KMS-11 (cell line): ENCODE results near the gene EML4.

Source experiments
- H2AFZ ChIP-seq: fragments of 200-600 bp; sonication (generic); 2 replicates; pipeline ENCODE4 v1.6.1; 2016; ENCODE audit warnings: antibody characterized with exemption, mixed run types, low read depth
- H3K27ac ChIP-seq: fragments of 200-600 bp; sonication (generic); 2 replicates; pipeline ENCODE4 v1.6.1; 2016; ENCODE audit warnings: mild to moderate bottlenecking, mixed run types
- H3K27me3 ChIP-seq: fragments of 200-600 bp; sonication (generic); 2 replicates; pipeline ENCODE4 v1.6.1; 2017; ENCODE audit warnings: mild to moderate bottlenecking, low read depth, mixed run types, moderate library complexity; ENCODE audit not compliant: insufficient read depth
- H3K36me3 ChIP-seq: fragments of 200-600 bp; sonication (generic); 2 replicates; pipeline ENCODE4 v1.6.1; 2017; ENCODE audit warnings: mild to moderate bottlenecking, mixed run types; ENCODE audit not compliant: insufficient read depth
- H3K4me1 ChIP-seq: fragments of 200-600 bp; sonication (generic); 2 replicates; pipeline ENCODE4 v1.6.1; 2016; ENCODE audit warnings: mild to moderate bottlenecking, low read depth, mixed run types; ENCODE audit not compliant: poor library complexity, severe bottlenecking
- H3K4me2 ChIP-seq: fragments of 200-600 bp; sonication (generic); 2 replicates; pipeline ENCODE4 v1.7.0; 2016; ENCODE audit warnings: mild to moderate bottlenecking, mixed run types
- H3K4me3 ChIP-seq: fragments of 200-600 bp; sonication (generic); IDR thresholded peaks from 2 replicates; pipeline ENCODE4 v1.6.1; 2017; ENCODE audit warnings: low read depth, low read length, mixed read lengths; ENCODE audit not compliant: insufficient read depth
- H3K79me2 ChIP-seq: fragments of 200-600 bp; sonication (generic); 2 replicates; pipeline ENCODE4 v1.6.1; 2016; ENCODE audit warnings: low read depth, mixed run types; ENCODE audit not compliant: insufficient read depth
- H3K9ac ChIP-seq: fragments of 200-600 bp; sonication (generic); 2 replicates; pipeline ENCODE4 v1.6.1; 2016; ENCODE audit warnings: mild to moderate bottlenecking, mixed run types
- H4K20me1 ChIP-seq: fragments of 200-600 bp; sonication (generic); 2 replicates; pipeline ENCODE4 v1.6.1; 2016; ENCODE audit warnings: mild to moderate bottlenecking, mixed run types; ENCODE audit not compliant: insufficient read depth
- CTCF ChIP-seq: fragments of 200-600 bp; sonication (generic); conservative IDR thresholded peaks from 2 replicates; pipeline ENCODE4 v1.6.1; 2017; ENCODE audit warnings: low read depth, mild to moderate bottlenecking, antibody characterized with exemption, low read length, moderate library complexity, mixed read lengths

EML4 gene

GRCh38 chr2:42324949-42325348, 155.8 kb downstream of the EML4 start:
- Histone ChIP-seq H3K4me2 (no peak overlapping the region), H3K9ac (no peak overlapping the region), H2AFZ (no peak overlapping the region), H3K79me2 (no peaks in the 10 kb centered on the region), H3K27me3 (no peaks in the 10 kb centered on the region), H4K20me1 (no peaks in the 10 kb centered on the region), H3K36me3 (0 out of 2 replicates have a peak, but pooled peaks cover 17% of the 10 kb centered on the region), H3K4me1 (peaks cover 16% of the 10 kb centered on the region), H3K4me3 (no peak overlapping the region), H3K27ac (no peak overlapping the region)
- no peak for TF ChIP-seq CTCF

GRCh38 chr2:42325609-42326008, 156.5 kb downstream of the EML4 start:
- Histone ChIP-seq H4K20me1 (no peaks in the 10 kb centered on the region), H3K4me3 (no peak overlapping the region), H3K4me1 (peaks cover 16% of the 10 kb centered on the region), H3K27me3 (no peaks in the 10 kb centered on the region), H2AFZ (no peak overlapping the region), H3K36me3 (0 out of 2 replicates have a peak, but pooled peaks cover 12% of the 10 kb centered on the region), H3K9ac (no peak overlapping the region), H3K27ac (no peak overlapping the region), H3K79me2 (no peaks in the 10 kb centered on the region), H3K4me2 (no peak overlapping the region)
- TF ChIP-seq CTCF, result no peak

GRCh38 chr2:42327125-42327524, 158.0 kb downstream of the EML4 start:
- no peak for TF ChIP-seq CTCF
- H3K27ac ChIP-seq, result peak overlapping the region; percentile 12
- no peaks in the 10 kb centered on the region for H3K79me2 ChIP-seq
- 0 out of 2 replicates have a peak, but pooled peaks cover 11% of the 10 kb centered on the region for H3K36me3 ChIP-seq
- no peak overlapping the region for H3K4me2 ChIP-seq
- H2AFZ ChIP-seq, result no peak overlapping the region
- H3K4me3 ChIP-seq, result no peak overlapping the region
- peaks cover 16% of the 10 kb centered on the region for H3K4me1 ChIP-seq
- no peaks in the 10 kb centered on the region for H4K20me1 ChIP-seq
- H3K27me3 ChIP-seq, result no peaks in the 10 kb centered on the region
- no peak overlapping the region for H3K9ac ChIP-seq

GRCh38 chr2:42328148-42328833, 159.1 kb downstream of the EML4 start:
- peak; percentile 74 for TF ChIP-seq CTCF

More at GRCh38 chr2:42328148-42328833, 159.1 kb downstream of the EML4 start:
- Histone ChIP-seq H3K9ac (no peak overlapping the region), H3K79me2 (no peaks in the 10 kb centered on the region), H4K20me1 (no peaks in the 10 kb centered on the region), H3K4me1 (peaks cover 16% of the 10 kb centered on the region), H3K4me3 (no peak overlapping the region), H2AFZ (no peak overlapping the region), H3K27ac (no peak overlapping the region), H3K36me3 (0 out of 2 replicates have a peak, but pooled peaks cover 11% of the 10 kb centered on the region), H3K4me2 (no peak overlapping the region), H3K27me3 (no peaks in the 10 kb centered on the region)
